Cardiac muscle cell (in vitro differentiated cells and primary cell): ENCODE results near the gene NFASC. TPM values are rescaled to one million over a fixed set of nuclear protein-coding genes. Genes with fewer than 3 reads are reported as not detected.

Experiments used
- DNase-seq, 2 donors: peaks; one replicate each; pipeline versions ENCODE4 v3.0.0 to v3.0.0-alpha.2; 2010 to 2017; ENCODE audit warnings: low read depth in 1 of 2, low spot score in 1 of 2
- H3K27ac ChIP-seq: fragments of 200-600 bp; sonication (generic); 2 replicates; pipeline ENCODE4 v1.5.1; 2016
- H3K27me3 ChIP-seq: fragments of 200-600 bp; sonication (generic); 2 replicates; pipeline ENCODE4 v1.6.0; 2016; ENCODE audit warnings: control low read depth
- H3K36me3 ChIP-seq: fragments of 200-600 bp; sonication (generic); 2 replicates; pipeline ENCODE4 v1.5.1; 2016; ENCODE audit warnings: control low read depth
- H3K4me1 ChIP-seq: fragments of 200-600 bp; sonication (generic); 2 replicates; pipeline ENCODE4 v1.8.1; 2017; ENCODE audit warnings: low read depth, mild to moderate bottlenecking, mixed run types
- H3K4me3 ChIP-seq: fragments of 200-600 bp; sonication (generic); 2 replicates; pipeline ENCODE4 v1.5.1; 2016; ENCODE audit warnings: mild to moderate bottlenecking
- H3K9me3 ChIP-seq: fragments of 200-600 bp; sonication (generic); 2 replicates; pipeline ENCODE4 v1.5.1; 2017; ENCODE audit warnings: low read depth, mild to moderate bottlenecking, control low read depth
- CTCF ChIP-seq: IDR thresholded peaks from 2 replicates; pipeline ENCODE4 v1.5.1; 2012; ENCODE audit warnings: low read depth, mild to moderate bottlenecking, low read length
- polyA plus RNA-seq: library from polyadenylated mRNA; unstranded; fragments of >200 nt; fragmentation: Nextera tagmentation; extraction: Ambion mirVana; gene quantifications from 2 replicates; pipeline ENCODE4 v1.2.1, GENCODE V29; 2016
- total RNA-seq: library from RNA; depleted of rRNA; stranded (reverse); fragments of >200 nt; gene quantifications from 2 replicates; pipeline ENCODE4 v1.2.3, GENCODE V29; 2016

Gene NFASC
- total and polyA plus RNA-seq, 2 experiments from 2014 or later = 0.63 TPM; not detected in 1

GRCh38 chr1:204932573-204932909, 61.9 kb downstream of the NFASC start:
- Histone ChIP-seq H3K4me1 (no peaks in the 10 kb centered on the region), H3K27ac (no peak overlapping the region), H3K36me3 (no peaks in the 10 kb centered on the region), H3K27me3 (peaks cover 8% of the 10 kb centered on the region), H3K9me3 (no peaks in the 10 kb centered on the region), H3K4me3 (no peak overlapping the region)
- DNase-seq = no peak
- no peak for TF ChIP-seq CTCF

GRCh38 chr1:204935155-204935554, 64.5 kb downstream of the NFASC start:
- no peak for DNase-seq
- H3K4me3 ChIP-seq = no peak overlapping the region
- no peaks in the 10 kb centered on the region for H3K36me3 ChIP-seq
- no peaks in the 10 kb centered on the region for H3K4me1 ChIP-seq
- no peak for TF ChIP-seq CTCF
- H3K27ac ChIP-seq = no peak overlapping the region
- H3K27me3 ChIP-seq = peaks cover 15% of the 10 kb centered on the region
- no peaks in the 10 kb centered on the region for H3K9me3 ChIP-seq

GRCh38 chr1:204936765-204937164, 66.1 kb downstream of the NFASC start:
- no peaks in the 10 kb centered on the region for H3K9me3 ChIP-seq
- H3K36me3 ChIP-seq = no peaks in the 10 kb centered on the region
- no peak for TF ChIP-seq CTCF
- H3K4me3 ChIP-seq = no peak overlapping the region
- H3K27ac ChIP-seq = no peak overlapping the region
- peaks cover 24% of the 10 kb centered on the region for H3K27me3 ChIP-seq
- no peaks in the 10 kb centered on the region for H3K4me1 ChIP-seq
- no peak for DNase-seq

GRCh38 chr1:204937901-204938300, 67.2 kb downstream of the NFASC start:
- H3K4me1 ChIP-seq = no peaks in the 10 kb centered on the region
- TF ChIP-seq CTCF = no peak
- no peak overlapping the region for H3K27ac ChIP-seq
- no peaks in the 10 kb centered on the region for H3K9me3 ChIP-seq
- no peaks in the 10 kb centered on the region for H3K36me3 ChIP-seq
- H3K27me3 ChIP-seq = peaks cover 24% of the 10 kb centered on the region
- no peak for DNase-seq
- no peak overlapping the region for H3K4me3 ChIP-seq

GRCh38 chr1:204940591-204940990, 69.9 kb downstream of the NFASC start:
- no peak for TF ChIP-seq CTCF
- Histone ChIP-seq H3K27ac (no peak overlapping the region), H3K4me1 (no peaks in the 10 kb centered on the region), H3K9me3 (no peaks in the 10 kb centered on the region), H3K36me3 (no peaks in the 10 kb centered on the region), H3K27me3 (peaks cover 15% of the 10 kb centered on the region), H3K4me3 (no peak overlapping the region)
- DNase-seq = no peak
